GM18951 (cell line): Measurements from ENCODE around the gene CSAD.
A peak's percentile ranks its signal among the peaks of the same experiment; 100 is the strongest.
"Not testable (repeated sequence)": the region's sequence is repeated elsewhere in the genome, so short reads cannot be mapped to it uniquely, and the experiment has no call there.

Source experiments
- POLR2A ChIP-seq: IDR thresholded peaks from 4 replicates; pipeline ENCODE4 v1.6.1; 2011; ENCODE audit warnings: mild to moderate bottlenecking; ENCODE audit not compliant: insufficient read length, insufficient read depth; ENCODE audit errors: extremely low read depth
- in situ Hi-C: fragments of 300-500 bp; cut with MboI; formaldehyde crosslinking; loops from one replicate; pipeline ENCODE4 v1.12.0; 2022; ENCODE audit warnings: low sequenced_read_pairs, mixed read lengths, inconsistent platforms; ENCODE audit not compliant: unreplicated experiment

Gene CSAD

DNA sequence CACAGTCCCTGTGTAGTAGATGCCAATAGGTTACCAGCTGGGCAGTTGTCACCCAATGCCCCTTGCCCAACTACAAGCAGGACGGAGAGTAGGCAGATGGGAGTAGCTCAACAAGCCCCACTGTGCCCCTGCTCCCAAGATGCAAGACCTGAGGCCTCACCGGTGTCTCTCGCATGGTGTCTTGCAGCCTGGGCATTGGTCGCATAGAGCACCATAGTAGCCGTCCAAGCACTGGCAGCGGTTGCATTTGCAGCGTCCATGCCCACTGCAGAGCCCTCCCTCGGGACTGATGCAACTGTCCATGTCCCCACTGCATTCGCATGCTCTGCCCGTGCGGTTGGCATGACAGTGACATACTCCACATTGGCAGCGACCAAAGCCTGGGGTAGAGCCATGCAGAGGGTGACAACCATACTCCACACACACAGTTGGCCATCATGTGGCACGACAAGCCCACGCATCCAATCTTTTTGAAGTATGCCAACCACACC lies 11.9 kb upstream of the CSAD start:
- in situ Hi-C loops: no loop called here

GRCh38 chr12:53191885-53192530 lies 11.3 kb upstream of the CSAD start:
- no peak for TF ChIP-seq POLR2A
- in situ Hi-C loops: no loop called here

More for the DNA sequence above, 11.9 kb upstream of the CSAD start:
- no peak for TF ChIP-seq POLR2A

- in situ Hi-C loops: no loop called here
- no peak for TF ChIP-seq POLR2A
Measured at GRCh38 chr12:53191096-53191884, 10.6 kb upstream of the CSAD start.

DNA sequence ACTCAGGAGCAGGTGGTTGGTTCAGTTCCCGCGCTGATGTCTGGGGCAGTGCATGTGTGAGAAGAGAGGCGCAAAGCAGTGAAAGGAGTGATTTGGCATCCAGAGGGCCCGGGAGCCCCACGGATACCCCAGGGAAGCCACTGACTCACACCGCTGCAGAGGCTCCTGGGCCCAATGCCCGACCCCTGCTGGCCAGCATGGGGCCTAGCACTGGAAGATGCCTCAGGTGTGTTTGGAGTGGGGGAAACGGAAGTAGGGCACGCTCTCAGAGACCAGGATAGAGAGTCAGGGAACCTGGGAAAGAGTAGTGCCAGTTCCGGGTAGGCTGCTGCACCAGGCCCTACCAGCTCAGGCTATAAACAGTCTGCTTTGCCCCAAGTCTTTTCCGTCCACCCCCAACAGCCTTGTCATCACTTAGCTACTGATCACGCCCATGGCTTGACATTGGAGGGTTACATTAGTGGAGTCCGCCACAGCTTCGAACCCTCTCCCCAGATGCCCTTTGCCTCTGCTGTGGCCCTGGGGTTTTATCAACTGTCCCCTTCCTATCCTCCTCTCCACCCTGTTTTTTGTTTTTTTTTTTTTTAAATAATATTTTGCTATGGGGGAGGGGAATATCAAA lies 9.5 kb upstream of the CSAD start:
- peak; percentile 36 for TF ChIP-seq POLR2A
- in situ Hi-C loops: no loop called here

GRCh38 chr12:53187145-53187899 lies 6.6 kb upstream of the CSAD start:
- in situ Hi-C loops: no loop called here
- no peak for TF ChIP-seq POLR2A

GRCh38 chr12:53186745-53187144 lies 6.0 kb upstream of the CSAD start:
- no peak for TF ChIP-seq POLR2A
- in situ Hi-C loops: no loop called here

- in situ Hi-C loops: no loop called here
- TF ChIP-seq POLR2A: no peak
Measured at GRCh38 chr12:53185582-53186153, 4.9 kb upstream of the CSAD start.

GRCh38 chr12:53184828-53185227 lies 4.1 kb upstream of the CSAD start:
- in situ Hi-C loops: no loop called here
- TF ChIP-seq POLR2A: no peak

DNA sequence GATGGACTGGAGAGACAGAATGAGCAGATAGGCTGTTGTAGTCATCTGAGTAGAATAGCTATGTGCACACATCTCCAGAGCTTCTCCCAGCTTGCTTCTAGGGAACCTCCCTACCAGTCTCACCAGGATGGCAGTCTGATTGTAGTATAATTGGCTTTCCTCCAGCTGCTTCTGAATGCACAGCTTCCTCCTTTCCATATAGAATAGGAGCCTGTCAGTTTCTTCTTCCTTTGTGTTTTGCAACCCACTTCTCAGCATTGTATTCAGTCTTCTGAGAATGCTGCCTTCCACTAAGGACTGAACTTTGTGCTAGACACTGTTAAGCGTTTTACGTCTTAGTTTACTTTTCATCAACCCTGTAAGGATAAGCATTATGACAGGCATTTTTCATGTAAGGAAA lies 2.2 kb upstream of the CSAD start:
- in situ Hi-C loops: no loop called here
- no peak for TF ChIP-seq POLR2A

- no peak for TF ChIP-seq POLR2A
Measured at GRCh38 chr12:53181935-53182334, 1.2 kb upstream of the CSAD start.

GRCh38 chr12:53180931-53181645 lies 363 bp upstream of the CSAD start:
- in situ Hi-C loops: no loop called here
- no peak for TF ChIP-seq POLR2A

More at GRCh38 chr12:53181935-53182334, 1.2 kb upstream of the CSAD start:
- in situ Hi-C loops: no loop called here

GRCh38 chr12:53179687-53180219 lies 972 bp downstream of the CSAD start:
- in situ Hi-C loops: no loop called here
- TF ChIP-seq POLR2A: no peak

GRCh38 chr12:53178803-53179202 lies 1.9 kb downstream of the CSAD start:
- in situ Hi-C loops: not testable (repeated sequence)

- in situ Hi-C loops: not testable (repeated sequence)
Measured at GRCh38 chr12:53177447-53177846, 3.3 kb downstream of the CSAD start.
